Tibial nerve (tissue), 4 donors: ENCODE measurements around the gene POLR3GL. TPM values are rescaled to one million over a fixed set of nuclear protein-coding genes. Genes with fewer than 3 reads are reported as not detected.

Source experiments
- DNase-seq, 2 donors: peaks; one replicate each; pipeline ENCODE4 v3.0.0-alpha.2; 2019; ENCODE audit warnings: low spot score in 2 of 2
- H3K27ac ChIP-seq, 4 donors: fragments of 200-600 bp; sonication (generic) in 3 of 4; one replicate each; pipeline ENCODE4 v1.5.1; 2017 to 2019; ENCODE audit warnings: mild to moderate bottlenecking in 1 of 4
- H3K27me3 ChIP-seq, 2 donors: fragments of 200-600 bp; sonication (generic) in 1 of 2; one replicate each; pipeline versions ENCODE4 v1.5.1 to v1.6.0; 2017 to 2019
- H3K36me3 ChIP-seq, 3 donors: fragments of 200-600 bp; sonication (generic); one replicate each; pipeline ENCODE4 v1.5.1; 2018 to 2019
- H3K4me1 ChIP-seq, 4 donors: fragments of 200-600 bp; sonication (generic) in 3 of 4; one replicate each; pipeline ENCODE4 v1.5.1; 2017 to 2019
- H3K4me3 ChIP-seq, 4 donors: fragments of 200-600 bp; sonication (generic) in 3 of 4; one replicate each; pipeline ENCODE4 v1.5.1; 2017 to 2019; ENCODE audit warnings: mild to moderate bottlenecking in 1 of 4, moderate library complexity in 1 of 4
- H3K9me3 ChIP-seq, 4 donors: fragments of 200-600 bp; sonication (generic) in 3 of 4; one replicate each; pipeline ENCODE4 v1.5.1; 2017 to 2019
- CTCF ChIP-seq, 5 experiments: fragments of 200-600 bp in 3 of 5; fragments of 450-650 bp in 2 of 5; sonication (generic) in 3 of 5; IDR thresholded peaks; one replicate each; pipeline ENCODE4 v1.5.1; 2016 to 2019; ENCODE audit warnings: antibody characterized with exemption in 5 of 5, mild to moderate bottlenecking in 3 of 5, moderate library complexity in 2 of 5
- EP300 ChIP-seq, 2 donors: sonication (generic); formaldehyde crosslinking; IDR thresholded peaks; one replicate each; pipeline ENCODE4 v1.6.1; 2017; ENCODE audit warnings: antibody characterized with exemption in 2 of 2, mild to moderate bottlenecking in 1 of 2
- POLR2A ChIP-seq, 2 donors: fragments of 450-650 bp; IDR thresholded peaks; one replicate each; pipeline ENCODE4 v1.6.1; 2017; ENCODE audit warnings: antibody characterized with exemption in 2 of 2, mild to moderate bottlenecking in 2 of 2, moderate library complexity in 2 of 2
- WGBS, 2 donors: methylation state at CpG; one replicate each; pipeline ENCODE4 v1.1.5; 2018; 5-methylcytosine and 5-hydroxymethylcytosine counted together
- total RNA-seq, 4 donors: library from RNA; depleted of rRNA; stranded (reverse); fragments of >200 nt; gene quantifications; one replicate each; pipeline ENCODE4 v1.1.0, GENCODE V29; 2016

POLR3GL gene
- total RNA-seq, 4 donors from 2014 or later: 20.1 to 33.1 (median 28.9) TPM

- no peak for DNase-seq
- Histone ChIP-seq H3K27me3 (no peaks in the 10 kb centered on the region), H3K4me1 (peaks cover 0 to 46% (median 21%) of the 10 kb centered on the region in 4 donors), H3K36me3 (peaks cover 22 to 37% (median 32%) of the 10 kb centered on the region in 3 donors), H3K27ac (peak overlapping the region; percentile 94 to 99 (median 97)), H3K4me3 (peak overlapping the region; percentile 67 to 97 (median 78)), H3K9me3 (no peaks in the 10 kb centered on the region)
- WGBS, 2 donors: 1% methylated on average over 8 of the region's 8 CpGs
- TF ChIP-seq CTCF (IDR thresholded peaks at IDR 0.05) (no peak), EP300 (IDR thresholded peaks at IDR 0.05) (peak in 1 of 2 donors; percentile 1)
Measured at GRCh38 chr1:145995148-145995881, 30.8 kb downstream of the POLR3GL start.

GRCh38 chr1:145995964-145996432 lies 31.5 kb downstream of the POLR3GL start:
- TF ChIP-seq EP300 (IDR thresholded peaks at IDR 0.05): no peak
- Histone ChIP-seq H3K36me3 (peaks cover 22 to 37% (median 32%) of the 10 kb centered on the region in 3 donors), H3K4me1 (peaks cover 0 to 45% (median 21%) of the 10 kb centered on the region in 4 donors), H3K4me3 (peak overlapping the region; percentile 67 to 97 (median 78)), H3K9me3 (no peaks in the 10 kb centered on the region), H3K27ac (peak overlapping the region; percentile 94 to 99 (median 97)), H3K27me3 (no peaks in the 10 kb centered on the region)
- 0 to 1% methylated on average over 13 of the region's 13 CpGs for WGBS, 2 donors
- DNase-seq: no peak

- peak; percentile 98 to 99 for DNase-seq
- Histone ChIP-seq H3K4me1 (peaks cover 0 to 45% (median 24%) of the 10 kb centered on the region in 4 donors), H3K36me3 (peaks cover 22 to 37% (median 32%) of the 10 kb centered on the region in 3 donors), H3K27me3 (no peaks in the 10 kb centered on the region), H3K4me3 (peak within 1 kb of the TSS; percentile 67 to 97 (median 78)), H3K9me3 (no peaks in the 10 kb centered on the region), H3K27ac (peak within 1 kb of the TSS; percentile 94 to 99 (median 97))
- 0% methylated on average over 30 of the region's 30 CpGs for WGBS, 2 donors
- peak; percentile 92 to 94 for TF ChIP-seq POLR2A (IDR thresholded peaks at IDR 0.05)
- peak; percentile 93 to 100 for TF ChIP-seq EP300 (IDR thresholded peaks at IDR 0.05)
- peak in 1 of 5 experiments; percentile 26 for TF ChIP-seq CTCF (IDR thresholded peaks at IDR 0.05)
Measured at GRCh38 chr1:145996433-145997015, 32.0 kb downstream of the POLR3GL start, which contains the start of gene TXNIP. Gene TXNIP (minus strand): TSS chr1:145996579. CDS start chr1:145996266, 313 bp downstream.

- TF ChIP-seq EP300 (IDR thresholded peaks at IDR 0.05): peak; percentile 8 to 58
- TF ChIP-seq POLR2A (IDR thresholded peaks at IDR 0.05): no peak
- TF ChIP-seq CTCF (IDR thresholded peaks at IDR 0.05): no peak
- Histone ChIP-seq H3K9me3 (no peaks in the 10 kb centered on the region), H3K4me3 (peak overlapping the region; percentile 67 to 97 (median 78)), H3K36me3 (peaks cover 22 to 37% (median 32%) of the 10 kb centered on the region in 3 donors), H3K27ac (peak overlapping the region; percentile 94 to 99 (median 97)), H3K27me3 (no peaks in the 10 kb centered on the region), H3K4me1 (peaks cover 0 to 46% (median 29%) of the 10 kb centered on the region in 4 donors)
- 7% methylated on average over 12 of the region's 12 CpGs for WGBS, 2 donors
- peak in 1 of 2 donors; percentile 71 for DNase-seq
Measured at GRCh38 chr1:145997016-145997717, 32.7 kb downstream of the POLR3GL start.

- Histone ChIP-seq H3K27ac (peak overlapping the region; percentile 94 to 99 (median 97)), H3K36me3 (peaks cover 22 to 33% (median 32%) of the 10 kb centered on the region in 3 donors), H3K4me3 (peak overlapping the region; percentile 67 to 97 (median 78)), H3K27me3 (no peaks in the 10 kb centered on the region), H3K4me1 (peaks cover 0 to 48% (median 29%) of the 10 kb centered on the region in 4 donors), H3K9me3 (no peaks in the 10 kb centered on the region)
- peak in 2 of 5 experiments; percentile 12 to 35 for TF ChIP-seq CTCF (IDR thresholded peaks at IDR 0.05)
- no peak for TF ChIP-seq POLR2A (IDR thresholded peaks at IDR 0.05)
- 2% methylated on average over 3 of the region's 3 CpGs for WGBS, 2 donors
- no peak for DNase-seq
Measured at GRCh38 chr1:145997718-145998023, 33.2 kb downstream of the POLR3GL start.
